ENCODE results near the gene CDC42EP5.
"Not testable (repeated sequence)": the region's sequence is repeated elsewhere in the genome, so short reads cannot be mapped to it uniquely, and the experiment has no call there.

Gene CDC42EP5

GRCh38 chr19:54446349-54446748 lies 26.7 kb downstream of the CDC42EP5 start:
- not testable (repeated sequence) for DNase-seq

DNA sequence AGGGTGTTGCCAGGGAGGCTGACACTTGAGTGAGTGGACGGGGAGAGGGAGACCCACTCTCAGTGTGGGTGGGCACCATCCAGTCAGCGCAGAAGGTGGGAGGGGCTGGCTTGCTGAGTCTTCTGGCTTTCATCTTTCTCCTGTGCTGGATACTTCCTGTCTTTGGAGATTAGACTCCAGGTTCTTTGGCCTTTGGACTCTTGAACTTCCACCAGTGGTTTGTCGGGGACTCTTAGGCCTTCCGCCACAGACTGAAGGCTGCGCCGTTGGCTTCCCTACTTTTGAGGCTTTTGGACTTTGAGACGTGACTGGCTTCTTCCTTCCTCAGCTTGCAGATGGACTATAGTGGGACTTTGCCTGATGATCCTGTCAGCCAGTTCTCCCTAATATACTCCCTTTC lies 28.4 kb downstream of the CDC42EP5 start:
- no peak for DNase-seq

DNA sequence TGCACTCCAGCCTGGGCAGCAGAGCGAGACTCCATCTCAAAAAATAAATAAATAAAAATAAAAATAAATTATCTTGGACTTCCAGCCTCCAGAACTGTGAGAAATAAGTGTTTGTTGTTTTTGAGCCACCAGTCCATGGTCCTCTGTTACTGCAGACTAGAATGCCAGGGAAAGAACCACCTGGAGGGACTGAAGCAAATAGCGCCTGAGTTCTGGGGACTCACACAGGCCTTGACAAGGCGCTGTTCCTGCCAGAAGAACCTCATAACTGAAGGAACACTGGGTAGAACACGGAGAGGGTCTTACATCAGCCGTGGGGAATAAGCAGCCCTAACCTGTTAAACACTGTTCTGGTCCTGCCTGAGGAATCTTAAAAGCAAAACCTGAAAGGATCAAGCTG lies 32.5 kb downstream of the CDC42EP5 start:
- DNase-seq, result no peak

DNA sequence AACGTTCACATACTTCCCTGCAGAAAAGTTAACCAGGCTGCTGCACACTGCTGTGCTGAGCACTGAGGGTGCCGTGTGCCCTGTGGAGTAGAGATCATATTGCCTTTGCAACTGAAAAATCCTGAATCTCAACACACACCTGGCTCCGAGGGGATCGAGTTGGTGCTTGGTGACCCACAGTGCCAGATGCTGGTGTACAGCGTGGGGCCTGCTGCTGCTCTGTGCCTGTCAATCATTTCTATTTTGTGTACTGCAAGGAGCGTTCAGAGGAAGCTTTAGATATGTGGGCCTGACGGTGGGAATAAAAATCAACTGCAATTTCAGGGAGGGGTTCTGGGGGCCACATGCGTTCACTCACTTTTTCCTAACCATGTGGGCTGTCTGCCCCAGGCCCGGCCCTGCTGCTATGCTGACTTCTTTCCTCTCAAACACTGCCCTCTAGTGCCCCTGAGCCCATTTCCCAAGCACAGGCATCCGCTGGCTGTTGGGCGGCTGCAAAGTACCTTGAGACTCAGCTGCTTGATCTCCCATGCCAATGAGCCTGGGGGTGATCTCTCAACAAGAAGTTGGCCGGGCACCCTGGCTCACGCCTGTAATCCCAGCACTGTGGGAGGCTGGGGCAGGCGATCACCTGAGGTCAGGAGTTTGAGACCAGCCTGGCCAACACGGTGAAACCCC lies 33.8 kb downstream of the CDC42EP5 start:
- DNase-seq, result peak; percentile 65

DNA sequence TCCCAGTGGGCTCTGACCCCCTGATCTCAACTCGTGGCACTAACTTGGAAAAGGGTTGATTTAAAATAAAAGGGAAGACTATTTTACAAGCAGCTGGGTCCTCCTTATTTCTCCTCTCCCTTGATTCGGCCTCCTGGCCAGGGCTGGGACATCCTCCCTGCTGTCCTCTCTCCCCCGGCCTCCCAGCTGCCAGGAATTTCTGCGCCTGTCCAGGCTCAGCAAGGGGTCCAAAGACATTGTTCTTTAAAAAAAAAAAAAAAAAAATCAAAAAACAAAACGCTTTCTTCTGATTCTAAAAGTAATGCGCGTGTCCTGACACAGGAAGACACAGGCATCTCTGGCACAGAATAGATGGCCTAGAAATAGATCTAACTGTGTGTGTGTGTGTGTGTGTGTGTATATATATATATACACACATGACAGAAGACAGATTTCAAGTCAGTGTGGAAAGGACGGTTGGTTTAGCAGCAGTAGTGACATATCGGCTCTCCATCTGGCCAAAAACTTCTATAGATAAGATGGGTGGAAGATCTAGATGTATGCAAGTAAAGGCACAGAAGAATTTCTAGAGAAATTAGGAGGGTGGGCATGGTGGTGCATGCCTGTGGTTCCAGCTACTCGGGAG lies 36.4 kb downstream of the CDC42EP5 start:
- no peak for DNase-seq

DNA sequence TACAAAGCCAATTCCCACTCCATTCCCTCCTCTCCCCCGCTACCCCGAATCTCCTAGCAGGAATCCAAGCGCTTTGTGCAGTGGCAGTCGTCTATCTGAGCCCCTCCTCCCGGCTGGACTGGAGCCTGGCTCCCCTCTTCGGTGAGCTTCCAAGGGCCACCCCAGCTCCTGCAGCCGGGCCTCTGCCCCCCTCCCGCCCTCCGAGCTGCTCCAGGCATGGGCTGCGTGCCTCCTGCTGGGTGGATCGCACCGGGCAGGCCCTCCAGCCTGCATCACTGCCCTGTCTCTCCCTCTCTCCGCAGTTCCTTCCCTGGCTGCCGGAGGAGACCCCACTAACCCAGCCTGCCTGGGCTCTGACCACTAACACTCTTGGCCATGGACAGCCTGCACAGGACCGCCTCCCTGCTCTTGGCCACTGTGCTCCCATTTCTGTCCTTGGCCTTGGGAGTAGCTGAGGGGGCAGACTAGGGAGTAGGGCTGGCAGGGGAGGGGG lies 37.0 kb downstream of the CDC42EP5 start:
- DNase-seq, result no peak

- DNase-seq, result no peak
These were observed 37.5 kb downstream of the CDC42EP5 start for GRCh38 chr19:54435551-54436016.

DNA sequence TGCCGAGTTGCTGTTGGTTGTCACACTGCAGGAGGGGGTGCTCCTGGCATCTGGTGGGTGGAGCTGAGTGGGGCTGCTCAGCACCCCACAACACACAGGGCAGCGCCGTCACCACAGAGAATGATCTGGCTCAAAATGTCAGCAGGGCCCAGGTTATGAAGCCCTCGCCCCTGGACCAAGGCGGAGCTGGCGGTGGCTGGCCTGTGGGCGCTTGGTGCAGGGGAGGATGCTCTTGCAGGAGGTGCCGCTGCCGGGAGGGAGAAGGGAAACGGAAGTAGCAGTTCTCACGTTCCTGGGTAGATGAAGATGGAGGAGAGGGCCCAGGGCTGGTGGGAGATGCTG lies 38.3 kb downstream of the CDC42EP5 start:
- DNase-seq, result no peak

GRCh38 chr19:54434112-54434872 lies 38.8 kb downstream of the CDC42EP5 start:
- no peak for DNase-seq

- DNase-seq, result no peak
These were observed 39.4 kb downstream of the CDC42EP5 start for GRCh38 chr19:54433697-54434096.

DNA sequence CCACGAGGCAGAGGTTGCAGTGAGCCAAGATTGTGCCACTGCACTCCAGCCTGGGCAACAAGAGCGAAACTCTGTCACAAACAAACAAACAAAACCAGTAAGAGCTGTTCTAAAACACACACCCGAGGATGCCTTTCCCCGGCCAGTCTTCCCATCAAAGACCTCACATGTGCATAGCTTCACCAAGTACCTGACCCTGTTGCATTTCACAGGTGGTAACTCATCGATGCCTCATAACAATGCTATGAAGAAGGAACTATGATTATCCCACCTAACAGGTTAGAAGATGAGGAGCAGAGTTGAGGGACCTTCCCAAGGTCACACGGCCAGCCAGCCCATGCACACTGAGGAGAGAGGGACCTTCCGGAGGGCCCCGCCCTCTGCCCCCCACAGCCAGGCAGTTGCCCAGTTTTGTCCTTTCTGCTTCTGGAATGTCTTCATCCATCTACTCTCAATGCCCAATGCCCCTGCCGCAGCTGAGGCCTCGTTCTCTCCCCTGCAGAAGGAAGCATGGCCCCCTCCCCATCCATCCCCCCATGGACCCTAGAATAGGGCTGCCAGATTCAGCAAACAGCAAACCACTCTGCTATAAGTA lies 40.9 kb downstream of the CDC42EP5 start:
- no peak for DNase-seq

GRCh38 chr19:54431255-54431838 lies 41.7 kb downstream of the CDC42EP5 start:
- DNase-seq, result no peak

- DNase-seq, result peak; percentile 88
These were observed 42.5 kb downstream of the CDC42EP5 start for GRCh38 chr19:54430306-54431254.

GRCh38 chr19:54429545-54430227 lies 43.4 kb downstream of the CDC42EP5 start:
- DNase-seq, result no peak

DNA sequence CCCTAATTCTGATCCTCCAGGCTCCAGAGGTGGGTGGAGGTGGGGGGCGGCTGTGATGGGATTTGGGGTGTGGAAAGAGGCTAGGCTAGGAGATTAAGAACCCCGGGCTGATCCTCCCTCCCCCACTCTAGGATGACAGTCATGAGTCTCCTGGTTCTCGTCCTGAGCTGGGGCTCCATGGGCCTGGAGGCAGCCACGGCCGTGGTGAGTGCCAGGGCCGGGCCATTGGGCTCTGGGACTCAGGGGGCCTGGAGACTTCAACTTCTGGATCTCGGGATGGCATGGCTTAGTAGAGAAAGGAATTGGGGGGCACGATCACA lies 44.0 kb downstream of the CDC42EP5 start:
- DNase-seq, result no peak

DNA sequence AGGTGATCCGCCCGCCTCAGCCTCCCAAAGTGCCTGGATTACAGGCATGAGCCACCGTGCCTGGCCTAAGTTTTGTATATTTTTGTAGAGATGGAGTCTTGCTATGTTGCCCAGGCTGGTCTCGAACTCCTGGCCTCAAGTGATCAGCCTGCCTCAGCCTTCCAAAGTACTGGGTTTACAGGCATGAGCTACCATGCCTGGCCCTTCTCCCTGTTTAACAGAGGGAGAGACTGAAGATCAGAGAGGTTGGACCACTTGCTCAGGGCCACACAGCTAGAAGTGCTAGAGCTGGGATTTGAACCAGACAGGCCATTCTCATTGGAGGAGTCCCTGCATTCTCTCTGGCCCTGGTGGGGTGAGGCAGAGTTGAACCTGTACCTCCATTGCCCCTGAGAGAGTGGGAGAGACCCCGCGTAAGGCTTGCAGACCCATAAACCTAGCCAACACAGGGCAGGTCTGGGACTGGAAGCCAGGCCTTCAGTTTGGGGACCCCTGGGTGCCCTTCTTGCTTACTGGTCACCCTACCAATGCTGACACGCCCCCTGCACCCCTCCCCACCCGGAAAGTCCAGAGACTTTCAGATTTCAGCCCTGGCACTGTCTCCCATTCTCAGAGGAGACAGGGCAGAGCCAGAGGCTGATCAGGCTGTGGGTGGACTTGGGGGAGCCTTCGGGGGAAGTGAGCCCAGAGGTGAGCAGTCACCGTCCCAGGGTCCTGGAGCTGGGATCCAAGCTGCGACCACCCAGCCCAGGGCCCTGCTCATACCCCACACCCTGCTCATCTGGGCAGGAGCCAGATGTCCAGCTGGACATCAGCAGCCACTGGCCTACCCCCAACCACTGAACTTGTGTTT lies 44.5 kb downstream of the CDC42EP5 start:
- no peak for DNase-seq

DNA sequence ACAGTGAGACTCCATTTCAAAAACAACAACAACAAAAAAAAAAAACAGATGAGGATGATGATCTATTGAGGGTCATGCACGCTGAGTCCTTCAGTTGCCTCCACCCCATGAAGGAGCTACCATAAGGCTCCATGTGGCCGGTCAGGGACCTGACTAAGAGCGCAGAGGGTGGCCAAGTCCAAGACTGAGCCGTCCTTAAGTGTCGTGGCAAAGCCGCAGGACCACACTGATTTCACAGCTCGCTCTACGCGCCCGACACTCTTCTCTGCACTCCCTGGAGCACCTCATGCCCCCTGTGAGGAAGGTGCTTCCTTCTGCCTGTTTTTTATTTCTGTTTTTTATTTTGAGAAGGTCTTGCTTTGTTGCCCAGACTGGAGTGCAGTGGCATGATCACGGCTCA lies 45.5 kb downstream of the CDC42EP5 start:
- no peak for DNase-seq

- no peak for DNase-seq
These were observed 46.7 kb downstream of the CDC42EP5 start for GRCh38 chr19:54426291-54426931.

- no peak for DNase-seq
These were observed 47.7 kb downstream of the CDC42EP5 start for GRCh38 chr19:54425382-54425723.
